Thyroid gland (tissue), 4 donors: ENCODE data around the gene FOXN3. TPM values are rescaled to one million over a fixed set of nuclear protein-coding genes. Genes with fewer than 3 reads are reported as not detected.

Source experiments
- DNase-seq, 2 donors: peaks; one replicate each; pipeline ENCODE4 v3.0.0-alpha.2; 2019
- H3K27ac ChIP-seq, 3 donors: fragments of 200-600 bp; sonication (generic); 1 replicate in 2 of 3; 2 replicates in 1 of 3; pipeline ENCODE4 v1.5.1; 2016 to 2019; ENCODE audit warnings: mild to moderate bottlenecking in 1 of 3, moderate library complexity in 1 of 3
- H3K27me3 ChIP-seq: fragments of 200-600 bp; sonication (generic); one replicate; pipeline ENCODE4 v1.5.1; 2019
- H3K36me3 ChIP-seq, 2 donors: fragments of 200-600 bp; sonication (generic); one replicate each; pipeline ENCODE4 v1.5.1; 2016 to 2019
- H3K4me1 ChIP-seq, 2 donors: fragments of 200-600 bp; sonication (generic); one replicate each; pipeline ENCODE4 v1.5.1; 2017 to 2019
- H3K4me3 ChIP-seq, 3 donors: fragments of 200-600 bp; sonication (generic); replicated peaks in 1 of 3; 1 replicate in 2 of 3; 2 replicates in 1 of 3; pipeline ENCODE4 v1.5.1; 2016; ENCODE audit warnings: mild to moderate bottlenecking in 1 of 3
- H3K9me3 ChIP-seq: fragments of 200-600 bp; sonication (generic); one replicate; pipeline ENCODE4 v1.5.1; 2017
- CTCF ChIP-seq, 6 experiments: fragments of 200-600 bp in 3 of 6; fragments of 450-650 bp in 3 of 6; sonication (generic) in 3 of 6; IDR thresholded peaks; one replicate each; pipeline ENCODE4 v1.5.1; 2016 to 2019; ENCODE audit warnings: antibody characterized with exemption in 6 of 6, mild to moderate bottlenecking in 2 of 6, inconsistent platforms in 1 of 6, moderate library complexity in 1 of 6
- POLR2A ChIP-seq, 2 donors: fragments of 450-650 bp; IDR thresholded peaks; one replicate each; pipeline ENCODE4 v1.6.1; 2017; ENCODE audit warnings: antibody characterized with exemption in 2 of 2, mild to moderate bottlenecking in 2 of 2, moderate library complexity in 1 of 2
- WGBS, 2 donors: methylation state at CpG; one replicate each; pipeline ENCODE4 v1.1.5; 2017; 5-methylcytosine and 5-hydroxymethylcytosine counted together
- intact Hi-C: fragments of 100-400 bp; cut with DNase I; formaldehyde crosslinking; loops from one replicate; pipeline ENCODE4 v1.15.1; 2023
- total RNA-seq, 4 donors: library from RNA; depleted of rRNA; stranded (reverse); fragments of >200 nt; gene quantifications; one replicate each; pipeline ENCODE4 v1.2.3, GENCODE V29; 2016

Gene FOXN3
- total RNA-seq, 4 donors from 2014 or later, result 38.7 to 70.1 (median 43.1) TPM

DNA sequence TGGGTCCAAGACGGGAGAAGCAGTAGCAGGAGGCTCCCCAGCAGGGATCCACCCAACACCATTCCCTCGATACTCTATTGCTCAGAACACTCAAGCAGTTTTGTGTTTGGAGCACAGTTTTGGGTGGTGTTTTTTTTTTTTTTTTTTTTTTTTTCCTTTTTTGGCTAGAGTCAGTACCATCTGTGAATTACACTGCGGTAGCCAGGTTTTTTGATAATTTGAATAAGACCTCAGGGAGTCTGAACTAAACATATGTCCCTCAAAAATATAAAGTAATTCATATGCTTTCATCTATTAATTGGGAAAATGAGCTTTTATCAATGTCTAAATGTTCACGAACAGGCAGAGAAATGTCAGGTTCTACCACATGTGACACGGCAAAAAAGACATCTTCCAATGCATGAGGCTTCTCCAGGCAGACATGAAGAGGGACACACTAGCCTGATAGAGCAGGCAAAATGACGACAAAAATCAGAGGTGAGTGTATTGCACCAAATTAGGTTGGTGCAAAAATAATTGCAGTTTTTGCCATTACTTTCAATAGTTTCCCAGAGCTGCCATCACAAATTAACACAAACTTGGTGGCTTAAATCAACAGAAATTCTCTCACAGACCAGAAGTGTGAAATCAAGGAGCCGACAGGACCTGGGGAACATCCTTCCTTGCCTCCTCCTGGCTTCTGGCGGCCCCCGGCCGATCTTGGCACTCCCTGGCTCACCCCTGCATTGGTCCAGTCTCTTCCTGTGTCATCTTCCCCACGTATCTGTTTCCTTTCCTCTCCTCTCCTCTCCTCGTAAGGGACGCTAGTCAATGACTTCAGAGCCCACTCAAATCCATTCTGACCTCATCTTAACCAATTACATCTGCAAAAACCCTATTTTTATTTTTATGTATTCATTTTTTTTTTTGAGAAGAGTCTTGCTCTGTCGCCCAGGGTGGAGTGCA lies 33.9 kb downstream of the FOXN3 start:
- DNase-seq, result no peak
- Histone ChIP-seq H3K9me3 (no peaks in the 10 kb centered on the region), H3K27me3 (no peaks in the 10 kb centered on the region), H3K36me3 (no peaks in the 10 kb centered on the region), H3K27ac (no peak overlapping the region), H3K4me3 (no peak overlapping the region), H3K4me1 (peaks cover 0 to 10% of the 10 kb centered on the region in 2 donors)
- WGBS, 2 donors, result 90% methylated on average over 14 of the region's 14 CpGs
- no peak for TF ChIP-seq POLR2A (IDR thresholded peaks at IDR 0.05)
- TF ChIP-seq CTCF (IDR thresholded peaks at IDR 0.05), result no peak
- intact Hi-C loops, result no loop called here

- WGBS, 2 donors, result 93% methylated on average over 5 of the region's 5 CpGs
- H3K27ac ChIP-seq, result no peak overlapping the region
- H3K4me3 ChIP-seq, result no peak overlapping the region
- H3K36me3 ChIP-seq, result no peaks in the 10 kb centered on the region
- H3K9me3 ChIP-seq, result no peaks in the 10 kb centered on the region
- H3K4me1 ChIP-seq, result peaks cover 0 to 10% of the 10 kb centered on the region in 2 donors
- no peaks in the 10 kb centered on the region for H3K27me3 ChIP-seq
- TF ChIP-seq POLR2A (IDR thresholded peaks at IDR 0.05) (no peak), CTCF (IDR thresholded peaks at IDR 0.05) (no peak)
- DNase-seq, result no peak
- intact Hi-C loops, result no loop called here
Observed at GRCh38 chr14:89382487-89382886, 34.5 kb downstream of the FOXN3 start.

- Histone ChIP-seq H3K4me1 (no peaks in the 10 kb centered on the region), H3K36me3 (no peaks in the 10 kb centered on the region), H3K27me3 (no peaks in the 10 kb centered on the region), H3K27ac (no peak overlapping the region), H3K9me3 (no peaks in the 10 kb centered on the region), H3K4me3 (no peak overlapping the region)
- intact Hi-C loops, result no loop called here
- WGBS, 2 donors, result 97 to 98% methylated on average over 16 of the region's 16 CpGs
- no peak for TF ChIP-seq CTCF (IDR thresholded peaks at IDR 0.05)
- TF ChIP-seq POLR2A (IDR thresholded peaks at IDR 0.05), result no peak
- DNase-seq, result no peak
Observed at GRCh38 chr14:89379891-89380820, 36.9 kb downstream of the FOXN3 start.

- no peaks in the 10 kb centered on the region for H3K36me3 ChIP-seq
- DNase-seq, result no peak
- no peaks in the 10 kb centered on the region for H3K4me1 ChIP-seq
- H3K9me3 ChIP-seq, result no peaks in the 10 kb centered on the region
- intact Hi-C loops, result no loop called here
- no peak overlapping the region for H3K4me3 ChIP-seq
- H3K27ac ChIP-seq, result no peak overlapping the region
- WGBS, 2 donors, result 95% methylated on average over 9 of the region's 9 CpGs
- TF ChIP-seq POLR2A (IDR thresholded peaks at IDR 0.05) (no peak), CTCF (IDR thresholded peaks at IDR 0.05) (no peak)
- no peaks in the 10 kb centered on the region for H3K27me3 ChIP-seq
Observed at GRCh38 chr14:89379006-89379405, 38.0 kb downstream of the FOXN3 start.
